Suppressor macrophage treated with lipopolysaccharide for 1 hour (primary cell): Measurements from ENCODE around the gene PAPPA2.

Experiments used
- DNase-seq, 3 donors: peaks; one replicate each; pipeline ENCODE4 v3.0.0-alpha.2; 2020 to 2022

The PAPPA2 gene

GRCh38 chr1:176504848-176505553, 42.0 kb downstream of the PAPPA2 start:
- no peak for DNase-seq

- DNase-seq = no peak
These were observed 50.0 kb downstream of the PAPPA2 start for GRCh38 chr1:176512966-176513365.

- no peak for DNase-seq
These were observed 52.3 kb downstream of the PAPPA2 start for GRCh38 chr1:176515310-176515709.

- DNase-seq = no peak
These were observed 54.5 kb downstream of the PAPPA2 start for GRCh38 chr1:176517484-176517883.

GRCh38 chr1:176521211-176521610, 58.2 kb downstream of the PAPPA2 start:
- DNase-seq = no peak

- no peak for DNase-seq
These were observed 59.4 kb downstream of the PAPPA2 start for GRCh38 chr1:176522310-176522845.

GRCh38 chr1:176529395-176530090, 66.6 kb downstream of the PAPPA2 start:
- no peak for DNase-seq

- DNase-seq = no peak
These were observed 68.1 kb downstream of the PAPPA2 start for GRCh38 chr1:176531036-176531435.

- no peak for DNase-seq
These were observed 69.2 kb downstream of the PAPPA2 start for GRCh38 chr1:176531921-176532897.

- no peak for DNase-seq
These were observed 70.0 kb downstream of the PAPPA2 start for GRCh38 chr1:176533020-176533419.

- DNase-seq = no peak
These were observed 73.6 kb downstream of the PAPPA2 start for GRCh38 chr1:176536588-176536987.

GRCh38 chr1:176539018-176539417, 76.0 kb downstream of the PAPPA2 start:
- no peak for DNase-seq

- DNase-seq = no peak
These were observed 77.5 kb downstream of the PAPPA2 start for GRCh38 chr1:176540428-176540827.

- DNase-seq = peak; percentile 51 to 66 (median 57)
These were observed 78.7 kb downstream of the PAPPA2 start for GRCh38 chr1:176541663-176542062.

GRCh38 chr1:176542352-176542751, 79.4 kb downstream of the PAPPA2 start:
- DNase-seq = no peak

GRCh38 chr1:176543360-176544129, 80.6 kb downstream of the PAPPA2 start:
- no peak for DNase-seq

GRCh38 chr1:176545034-176545639, 82.2 kb downstream of the PAPPA2 start:
- DNase-seq = no peak

GRCh38 chr1:176546825-176547224, 83.8 kb downstream of the PAPPA2 start:
- no peak for DNase-seq

- no peak for DNase-seq
These were observed 88.2 kb downstream of the PAPPA2 start for GRCh38 chr1:176551146-176551545.

- no peak for DNase-seq
These were observed 89.4 kb downstream of the PAPPA2 start for GRCh38 chr1:176552217-176552991.

- DNase-seq = no peak
These were observed 90.0 kb downstream of the PAPPA2 start for GRCh38 chr1:176552999-176553398.
